Measurements from ENCODE around the gene FAM83F.
"Not testable (repeated sequence)": the region's sequence is repeated elsewhere in the genome, so short reads cannot be mapped to it uniquely, and the experiment has no call there.

Gene FAM83F

DNA sequence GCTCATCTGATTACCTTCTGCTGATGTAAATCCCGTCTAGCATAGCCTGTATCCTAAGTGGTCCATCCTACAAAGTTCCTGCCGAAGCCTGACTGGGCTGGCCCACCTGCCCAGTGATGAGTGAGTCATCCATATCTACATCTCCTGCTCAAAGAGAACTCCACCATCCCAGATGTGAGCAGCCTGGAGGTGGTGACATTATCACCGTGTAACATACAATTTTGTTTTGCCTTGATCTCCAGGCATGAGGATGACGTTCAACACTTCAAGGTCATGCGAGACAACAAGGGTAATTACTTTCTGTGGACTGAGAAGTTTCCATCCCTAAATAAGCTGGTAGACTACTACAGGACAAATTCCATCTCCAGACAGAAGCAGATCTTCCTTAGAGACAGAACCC, 29.0 kb upstream of the FAM83F start:
- no peak for DNase-seq (ENCODE audit: low spot score)

DNA sequence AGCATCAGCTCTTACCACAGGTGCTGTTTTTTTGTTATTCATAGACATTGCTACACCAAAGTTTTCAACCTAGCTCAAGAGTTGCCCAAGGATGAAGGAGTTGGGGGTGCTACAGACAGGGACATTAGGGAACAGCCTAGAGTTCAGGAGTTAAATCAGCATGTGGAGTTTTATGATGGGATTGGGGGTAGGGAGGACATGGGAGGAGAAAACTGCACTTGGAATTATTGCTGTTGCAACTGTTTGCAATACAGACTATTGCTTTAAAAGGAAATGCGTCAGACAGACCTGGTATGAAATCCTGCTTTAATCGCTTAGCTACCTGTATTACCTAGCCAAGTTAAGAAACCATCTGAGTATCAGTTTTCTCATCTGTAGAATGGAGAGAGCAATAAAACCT, 28.3 kb upstream of the FAM83F start:
- DNase-seq (ENCODE audit: low spot score) = no peak

DNA sequence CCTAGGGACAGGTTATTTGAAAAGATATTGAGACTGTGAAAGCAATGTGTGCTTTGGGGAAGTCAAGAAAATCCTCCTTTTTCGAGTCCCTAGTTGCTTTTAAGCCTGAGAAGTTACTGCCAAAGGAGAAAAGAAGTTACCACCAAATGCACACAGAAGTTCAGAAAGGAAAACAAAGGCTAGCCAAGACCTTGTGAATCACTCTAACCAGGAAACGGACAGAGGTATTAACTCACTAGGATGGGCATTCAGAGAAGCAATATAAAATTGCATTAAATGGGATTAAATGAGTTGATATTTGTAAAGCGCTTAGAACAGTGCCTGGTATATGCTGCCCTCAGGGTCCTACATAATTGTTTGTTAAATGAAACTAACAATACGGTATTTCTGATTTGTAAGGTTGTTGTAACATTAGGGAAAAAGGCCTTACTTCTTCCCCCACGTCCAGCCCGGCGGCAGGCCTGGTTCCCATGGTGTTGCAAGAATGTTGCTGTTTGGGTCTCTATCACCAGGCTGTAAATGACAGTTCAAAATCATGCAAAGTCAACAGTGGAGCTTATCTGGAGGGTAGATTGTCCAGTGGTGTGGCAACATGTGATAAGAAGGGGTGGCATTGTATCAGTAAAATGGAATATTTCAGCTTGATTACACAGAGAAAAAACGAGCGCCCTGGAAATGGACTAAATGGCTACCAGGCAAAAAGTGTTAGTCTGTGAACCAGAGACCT, 27.5 kb upstream of the FAM83F start:
- DNase-seq (ENCODE audit: low spot score) = no peak

DNA sequence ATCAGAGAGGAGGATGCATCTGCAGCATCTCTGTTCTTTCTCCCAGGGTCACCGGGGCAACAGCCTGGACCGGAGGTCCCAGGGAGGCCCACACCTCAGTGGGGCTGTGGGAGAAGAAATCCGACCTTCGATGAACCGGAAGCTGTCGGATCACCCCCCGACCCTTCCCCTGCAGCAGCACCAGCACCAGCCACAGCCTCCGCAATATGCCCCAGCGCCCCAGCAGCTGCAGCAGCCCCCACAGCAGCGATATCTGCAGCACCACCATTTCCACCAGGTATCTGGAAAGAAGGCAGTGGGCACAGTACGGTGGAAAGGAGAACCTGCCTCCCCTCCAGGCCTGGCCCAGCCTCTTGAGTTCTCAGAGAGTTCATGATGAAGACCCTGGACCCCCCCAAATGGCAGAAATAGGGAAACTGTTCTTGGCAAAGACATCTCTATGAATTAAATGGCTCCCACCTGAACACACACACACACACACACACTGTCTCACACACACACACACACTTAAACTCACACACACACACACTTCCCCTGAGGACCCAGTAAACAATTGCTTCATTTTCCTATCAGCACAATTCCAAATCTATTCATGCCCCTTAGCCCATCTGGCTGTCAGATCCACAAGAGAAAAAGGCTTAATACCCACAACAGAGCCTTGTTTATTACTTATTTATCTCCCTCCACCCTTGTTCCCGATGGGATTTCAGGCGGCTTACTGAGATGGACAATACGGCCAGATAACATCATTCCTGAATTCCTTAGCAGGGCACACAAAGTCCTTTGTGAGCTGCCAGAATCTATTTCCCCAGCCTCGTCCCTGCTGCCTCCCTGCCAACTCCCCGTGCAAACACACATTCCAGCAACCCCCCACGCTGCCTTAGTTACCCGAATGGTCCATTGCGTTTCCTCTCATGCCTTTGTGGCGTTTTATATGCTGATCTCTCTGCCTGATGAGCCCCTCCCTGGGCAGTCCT, 26.5 kb upstream of the FAM83F start:
- no peak for DNase-seq (ENCODE audit: low spot score)

DNA sequence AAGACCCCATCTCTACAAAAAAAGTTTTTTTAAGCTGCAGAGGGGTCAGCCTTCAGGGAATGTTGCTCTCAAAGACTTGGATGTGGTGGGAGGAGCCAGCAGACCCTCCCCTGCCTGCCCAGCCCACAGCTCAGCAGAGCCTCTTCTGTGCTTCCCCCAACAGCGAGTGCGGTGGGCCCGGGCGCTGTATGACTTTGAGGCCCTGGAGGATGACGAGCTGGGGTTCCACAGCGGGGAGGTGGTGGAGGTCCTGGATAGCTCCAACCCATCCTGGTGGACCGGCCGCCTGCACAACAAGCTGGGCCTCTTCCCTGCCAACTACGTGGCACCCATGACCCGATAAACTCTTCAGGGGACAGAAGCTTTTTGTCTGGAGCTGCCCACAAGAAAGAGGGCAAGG, 24.0 kb upstream of the FAM83F start:
- DNase-seq (ENCODE audit: low spot score) = no peak

DNA sequence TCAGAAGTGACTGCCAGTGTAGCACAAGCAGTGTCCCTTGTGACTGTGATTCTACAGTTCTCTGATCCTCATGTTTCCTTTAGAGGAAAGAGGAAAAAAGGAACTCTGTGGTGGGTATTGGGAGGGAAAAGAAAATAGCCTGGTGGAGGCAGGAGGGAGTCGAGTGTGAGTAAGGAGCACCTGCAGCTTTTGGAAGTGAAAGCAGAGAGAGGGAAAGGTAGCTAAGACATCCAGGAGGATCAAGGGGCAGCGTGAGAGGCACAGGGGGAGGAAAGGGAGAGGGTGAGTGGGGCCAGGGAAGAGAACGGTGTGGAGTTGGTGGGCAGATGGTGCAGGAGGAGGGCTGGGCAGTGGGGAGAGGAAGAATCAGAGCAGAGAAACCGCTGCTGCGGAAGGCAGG, 22.1 kb upstream of the FAM83F start:
- DNase-seq (ENCODE audit: low spot score) = no peak

DNA sequence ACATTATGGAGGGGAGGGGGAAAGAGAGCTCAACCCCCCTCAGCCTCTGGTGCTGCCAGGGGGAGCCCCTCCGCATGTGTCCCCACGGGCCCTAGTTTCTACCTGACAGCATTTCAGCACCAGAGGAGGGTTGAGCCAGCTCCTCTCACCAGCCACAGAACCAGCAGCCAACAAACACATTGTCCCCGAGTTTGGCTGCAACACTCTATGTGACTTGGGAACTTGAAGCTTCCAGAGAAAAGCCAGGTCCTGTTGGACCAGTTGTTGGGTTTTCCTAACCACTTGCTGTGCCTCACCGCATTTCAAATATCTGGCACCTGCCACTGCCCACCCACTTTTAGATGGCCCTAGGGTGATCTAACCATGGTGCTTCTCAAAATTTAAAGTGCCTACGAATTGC, 21.1 kb upstream of the FAM83F start:
- DNase-seq (ENCODE audit: low spot score) = no peak

DNA sequence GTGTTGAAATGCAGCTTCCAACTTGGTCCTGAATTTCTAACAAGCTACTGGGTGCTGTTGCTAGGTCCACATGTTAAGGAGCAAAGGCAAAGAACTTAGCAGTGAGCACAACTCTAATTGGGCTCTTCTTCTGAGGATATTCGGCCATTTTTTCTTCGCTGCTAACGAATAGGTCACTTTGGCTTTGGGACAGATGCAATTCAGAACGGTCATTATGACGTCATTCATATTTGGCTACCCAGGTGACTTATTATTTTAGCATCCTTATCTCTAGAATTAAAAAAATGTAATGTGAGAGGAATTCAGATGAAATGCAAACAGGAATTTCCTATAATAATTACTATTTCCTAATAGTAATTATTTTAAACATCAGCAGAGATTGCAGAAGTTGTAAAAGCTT, 20.7 kb upstream of the FAM83F start:
- no peak for DNase-seq (ENCODE audit: low spot score)

DNA sequence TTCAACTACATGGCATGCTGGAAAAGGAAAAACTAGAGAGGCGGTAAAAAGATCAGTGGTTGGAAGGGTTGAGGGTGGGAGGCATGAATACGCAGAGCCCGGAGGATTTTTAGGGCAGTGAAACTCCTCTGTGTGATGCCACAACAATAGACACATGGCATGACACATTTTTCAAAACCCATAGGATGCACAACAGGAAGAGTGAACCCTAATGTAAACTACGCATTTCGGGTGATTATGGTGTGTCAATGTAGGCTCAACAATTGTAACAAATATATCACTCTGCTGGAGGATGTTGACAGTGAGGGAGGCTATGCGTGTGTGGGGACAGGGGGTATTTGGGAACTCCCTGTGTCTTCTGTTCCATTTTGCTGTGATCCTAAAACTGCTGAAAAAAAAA, 15.7 kb upstream of the FAM83F start:
- DNase-seq (ENCODE audit: low spot score) = no peak

DNA sequence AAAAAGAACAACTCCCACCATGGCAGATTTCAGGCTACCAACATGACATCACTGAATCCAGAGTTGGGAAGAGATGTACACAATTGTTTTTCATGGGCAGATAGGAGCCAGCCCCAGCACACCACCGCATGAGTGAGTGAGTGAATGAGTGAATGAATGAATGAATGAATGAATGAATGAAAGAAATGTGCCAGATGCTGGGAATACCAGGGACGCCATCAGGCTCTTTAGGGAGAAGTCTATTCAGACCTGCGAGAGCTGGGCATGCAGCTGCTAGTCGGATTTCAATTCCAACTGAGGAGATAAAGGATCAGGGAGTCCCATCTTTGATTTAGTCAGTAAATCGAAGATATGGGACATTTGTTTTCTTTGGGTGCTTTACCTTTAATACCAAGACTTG, 15.3 kb upstream of the FAM83F start:
- no peak for DNase-seq (ENCODE audit: low spot score)

DNA sequence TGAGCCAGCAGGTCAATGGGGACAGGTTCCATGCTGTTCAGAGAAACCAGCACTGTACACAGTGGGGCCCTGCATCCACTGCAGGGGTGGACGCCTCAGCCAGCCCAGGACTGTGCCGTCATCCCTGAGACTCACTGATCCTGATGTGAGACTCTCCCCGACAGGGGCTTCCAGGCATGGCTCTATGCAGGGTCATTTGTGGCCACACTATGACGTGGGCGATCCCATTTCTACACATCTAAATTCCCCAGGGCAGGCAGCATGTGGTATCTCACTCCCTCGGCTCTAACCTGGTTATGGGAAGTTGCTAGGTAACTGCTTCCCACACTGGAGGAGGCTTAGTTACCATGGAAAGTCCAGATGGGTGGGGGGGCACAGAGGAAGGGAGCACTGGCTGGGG, 14.2 kb upstream of the FAM83F start:
- no peak for DNase-seq (ENCODE audit: low spot score)

DNA sequence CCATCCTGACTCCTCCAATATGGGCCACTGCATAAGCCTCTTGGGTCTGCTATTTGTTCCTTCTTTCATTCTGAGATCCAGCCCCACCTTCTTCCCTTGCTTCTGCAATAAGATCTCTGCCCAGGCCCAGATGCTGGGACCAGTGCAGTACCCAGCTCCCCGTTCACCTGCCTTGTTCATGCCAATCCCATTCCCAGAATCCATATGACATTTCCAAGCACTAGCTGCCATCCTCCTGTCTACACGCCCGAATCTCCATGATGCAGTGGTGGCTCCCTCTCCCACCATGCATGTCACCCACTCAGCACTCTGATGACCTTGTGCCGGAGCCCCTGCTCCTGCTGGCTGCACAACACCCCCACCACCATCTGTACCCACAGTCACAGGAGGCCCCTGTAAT, 11.4 kb upstream of the FAM83F start:
- no peak for DNase-seq (ENCODE audit: low spot score)

DNA sequence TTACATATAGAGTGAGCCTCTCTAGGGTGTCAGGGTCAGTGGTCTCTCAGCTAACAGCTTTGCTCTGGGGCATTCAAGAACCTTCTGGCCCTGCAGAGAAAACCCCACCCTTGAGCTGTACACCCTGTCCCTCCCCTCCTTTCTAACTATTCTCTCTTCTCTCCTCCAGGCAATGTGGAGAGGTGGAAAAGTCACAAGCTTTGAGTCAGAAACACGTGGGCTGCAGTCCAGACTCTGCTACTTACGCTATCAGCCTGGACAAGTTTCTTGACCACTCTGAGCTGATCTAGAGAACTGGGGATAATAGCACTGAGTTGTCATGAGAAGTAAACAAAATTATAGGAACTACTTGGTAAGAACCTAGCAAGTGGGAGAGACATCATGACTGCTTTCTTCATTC, 10.7 kb upstream of the FAM83F start:
- no peak for DNase-seq (ENCODE audit: low spot score)

DNA sequence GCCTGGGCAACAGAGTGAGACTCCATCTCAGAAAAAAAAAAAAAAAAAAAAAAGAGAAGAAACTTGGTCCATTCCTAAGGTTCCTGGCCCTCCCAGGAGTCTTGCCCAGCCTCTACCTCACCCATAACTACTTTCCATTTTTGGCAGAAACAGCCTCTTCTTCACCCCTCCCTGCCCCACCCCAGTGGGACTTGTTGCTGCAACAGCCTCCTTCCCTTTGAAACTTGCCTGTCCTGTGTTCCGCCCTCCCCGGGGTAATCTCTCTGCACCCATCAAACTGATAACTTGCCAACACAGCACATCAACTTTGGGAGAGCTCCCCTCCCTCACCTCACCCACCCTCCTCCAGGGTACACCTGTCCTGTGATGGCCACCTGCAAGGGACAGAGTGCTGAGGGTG, 10.0 kb upstream of the FAM83F start:
- no peak for DNase-seq (ENCODE audit: low spot score)

DNA sequence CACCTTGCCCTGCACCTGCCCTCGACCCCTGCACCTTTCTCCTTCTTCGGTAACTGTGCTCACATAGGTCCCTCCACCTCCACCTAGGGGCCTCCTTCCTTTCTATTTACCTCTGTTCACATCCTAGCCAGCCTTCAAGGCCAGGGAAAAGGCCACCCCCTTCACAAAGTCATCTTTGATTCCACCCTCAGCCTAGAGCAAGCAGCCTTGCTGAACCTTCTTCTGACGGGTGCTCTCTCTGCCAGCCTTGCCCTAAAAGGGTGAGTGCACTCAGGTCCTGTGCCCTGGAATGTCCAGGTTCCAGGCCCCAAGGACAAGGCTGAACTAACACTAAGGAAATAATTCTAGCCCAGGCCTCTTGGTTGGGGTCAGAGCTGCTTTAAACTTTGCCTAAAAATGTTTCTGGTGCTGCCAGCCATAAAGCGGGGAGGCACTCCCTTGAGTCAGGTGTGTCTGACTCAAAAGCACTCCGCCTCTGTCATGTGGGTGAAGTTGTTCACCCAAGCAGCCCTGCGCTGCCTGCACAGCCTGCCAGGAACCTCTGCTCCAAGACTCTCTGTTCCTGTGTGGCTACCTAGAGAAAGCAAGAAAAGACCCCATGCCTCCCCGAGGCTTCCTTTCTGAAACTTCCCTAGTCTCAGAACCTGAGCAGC, 9.2 kb upstream of the FAM83F start:
- no peak for DNase-seq (ENCODE audit: low spot score)

DNA sequence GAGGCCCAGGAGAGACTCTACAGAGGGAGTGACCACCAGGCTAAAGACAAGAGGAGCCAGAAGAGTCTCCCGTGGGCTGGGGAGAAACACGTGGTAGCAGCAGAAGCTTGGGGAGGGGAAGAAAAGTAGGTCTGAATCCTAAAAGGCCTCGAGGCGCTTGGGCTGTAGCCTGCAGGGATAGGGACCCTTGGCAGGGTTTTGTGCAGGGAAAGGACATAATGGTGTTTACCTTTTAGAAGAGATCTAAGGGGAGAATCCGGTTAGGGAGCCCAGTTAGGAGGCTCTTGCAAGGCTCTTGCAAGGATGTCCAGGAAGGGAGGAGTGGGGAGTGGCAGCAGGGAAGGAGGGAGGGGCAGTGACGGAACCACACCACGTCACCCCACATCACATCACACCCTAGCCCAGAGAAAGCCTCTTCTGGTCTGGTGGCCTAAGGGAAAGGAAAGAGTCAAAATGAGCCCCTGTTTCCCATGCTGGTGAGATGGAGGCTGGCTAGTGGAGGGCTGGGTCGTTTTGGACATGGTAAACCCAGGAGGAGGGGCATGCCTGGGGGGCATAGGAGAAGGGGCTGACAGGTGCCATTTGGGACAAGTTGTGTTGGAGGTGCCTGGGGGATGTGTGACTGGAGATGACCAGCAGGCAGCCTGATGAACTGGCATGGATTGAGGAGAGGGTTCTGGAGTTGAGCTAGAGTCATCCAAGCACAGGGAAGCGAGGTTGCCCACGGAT, 6.2 kb upstream of the FAM83F start:
- no peak for DNase-seq (ENCODE audit: low spot score)

DNA sequence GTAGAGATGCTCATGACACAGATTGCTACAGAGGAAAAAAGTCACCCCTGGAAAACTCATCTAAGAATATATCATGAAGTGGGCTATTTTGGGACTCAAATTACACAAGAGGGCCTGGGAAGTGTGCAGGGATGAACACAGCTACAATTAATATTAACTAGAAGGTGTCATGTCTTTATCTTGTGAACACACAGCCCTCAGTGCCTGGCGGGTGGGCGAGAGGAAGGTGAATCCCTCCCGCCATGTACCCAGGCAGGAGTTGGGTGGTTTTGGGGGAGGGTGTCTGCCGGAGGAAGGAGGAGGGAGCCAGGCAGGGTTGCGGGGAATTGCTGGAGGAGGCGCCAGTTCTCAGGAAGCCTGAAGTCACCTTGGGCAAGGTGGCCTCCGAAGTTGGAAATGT, 5.1 kb upstream of the FAM83F start:
- DNase-seq (ENCODE audit: low spot score) = no peak

DNA sequence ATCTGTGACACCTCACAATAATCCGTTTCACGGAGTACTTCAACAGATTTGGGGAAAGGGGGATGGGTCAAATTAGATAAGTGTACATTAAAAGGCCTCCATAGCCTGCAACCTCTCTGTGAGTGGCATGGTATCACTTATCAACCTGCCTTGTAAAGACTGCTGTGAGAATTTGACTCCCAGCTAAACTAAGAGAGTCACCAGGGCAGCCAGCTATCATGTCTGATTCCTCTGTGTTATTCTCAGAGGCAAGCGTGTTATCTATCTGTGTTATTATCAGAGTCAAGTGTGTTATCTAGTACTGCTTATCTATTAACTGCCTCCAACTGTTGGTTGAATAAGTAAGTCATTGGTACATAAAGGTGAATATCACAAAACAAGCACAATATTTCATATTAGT, 4.1 kb upstream of the FAM83F start:
- DNase-seq (ENCODE audit: low spot score) = no peak

DNA sequence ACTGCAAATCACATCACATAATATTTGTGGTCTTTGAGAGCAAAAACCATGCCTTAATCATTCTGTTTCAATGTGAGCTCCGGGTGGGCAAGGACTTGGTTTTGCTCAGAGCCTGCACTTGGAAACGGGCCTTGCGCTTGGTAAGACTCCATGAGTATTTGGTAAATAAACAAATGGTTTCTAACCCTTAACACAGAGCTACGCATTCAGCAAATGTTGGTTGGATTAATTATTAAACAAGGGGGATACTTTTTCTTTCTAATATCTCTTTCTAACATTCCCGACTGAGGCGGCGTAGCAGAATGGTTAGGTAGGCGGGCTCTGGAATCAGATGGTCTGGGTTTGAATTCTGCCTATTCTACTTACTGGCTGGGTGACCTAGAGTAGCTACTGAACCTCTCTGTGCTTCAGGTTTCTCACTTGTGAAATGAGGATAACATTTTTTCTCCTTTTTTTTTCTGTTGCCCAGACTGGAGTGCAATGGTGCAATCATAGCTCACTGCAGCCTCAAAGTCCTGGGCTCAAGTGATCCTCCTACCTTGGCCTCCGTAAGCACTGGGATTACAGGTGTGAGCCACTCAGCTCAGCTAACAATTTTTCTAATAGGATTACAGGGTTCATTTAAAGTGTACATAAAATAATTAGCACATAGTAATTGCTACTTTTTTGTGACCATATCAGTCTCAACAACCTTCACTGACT, 3.4 kb upstream of the FAM83F start:
- DNase-seq (ENCODE audit: low spot score) = no peak

DNA sequence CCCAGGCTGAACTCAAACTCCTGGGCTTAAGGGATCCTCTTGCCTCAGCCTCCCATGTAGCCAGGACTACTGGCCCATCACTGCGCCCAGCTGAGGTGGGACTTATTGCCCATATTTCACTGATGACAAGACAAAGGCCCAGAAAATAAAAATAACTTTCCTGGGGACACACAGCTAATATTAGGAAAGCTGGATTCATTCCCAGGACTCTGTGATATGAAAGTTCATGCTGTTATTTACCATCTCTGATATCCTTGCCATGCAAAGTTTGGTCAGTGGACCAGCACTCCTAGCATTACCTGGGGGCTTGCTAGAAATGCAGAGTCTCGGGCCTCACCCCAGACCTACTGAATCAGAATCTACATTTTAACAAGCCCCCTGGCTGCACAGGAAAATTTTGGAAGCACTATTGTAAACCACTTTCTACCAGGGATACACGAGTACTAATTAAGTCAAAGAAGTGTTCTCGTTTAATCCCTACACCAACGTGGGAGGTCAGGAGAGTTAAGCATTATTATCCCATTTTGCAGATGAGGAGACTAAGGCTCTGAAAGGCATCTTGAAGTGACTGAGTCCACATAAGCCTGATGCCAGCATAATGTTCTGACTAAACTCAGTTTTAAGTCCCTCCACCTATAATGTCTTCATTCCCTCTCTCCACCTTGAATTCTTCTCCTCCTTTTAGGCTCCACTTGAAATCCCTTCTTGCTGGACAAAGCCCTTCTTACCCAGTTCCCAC, 2.5 kb upstream of the FAM83F start:
- no peak for DNase-seq (ENCODE audit: low spot score)

DNA sequence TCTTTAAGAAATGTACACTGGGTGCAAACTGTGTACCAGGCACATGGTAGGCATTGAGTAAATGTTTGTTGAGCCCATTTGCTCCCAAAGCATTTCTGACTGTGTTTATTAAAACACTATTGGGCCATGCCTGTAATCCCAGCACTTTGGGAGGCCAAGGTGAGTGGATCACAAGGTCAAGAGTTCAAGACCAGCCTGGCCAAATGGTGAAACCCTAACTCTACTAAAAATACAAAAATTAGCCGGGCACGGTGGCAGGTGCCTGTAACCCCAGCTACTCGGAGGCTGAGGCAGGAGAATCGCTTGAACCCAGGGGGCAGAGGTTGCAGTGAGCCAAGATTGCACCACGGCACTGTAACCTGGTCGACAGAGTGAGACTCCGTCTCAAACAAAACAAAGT, 1.9 kb upstream of the FAM83F start:
- not testable (repeated sequence) for DNase-seq (ENCODE audit: low spot score)
